Erythroblast (primary cell): Measurements from ENCODE around the gene NID2.

Experiments used
- GATA1 ChIP-seq: IDR thresholded peaks from 2 replicates; pipeline ENCODE4 v1.6.1; 2011; ENCODE audit warnings: low read depth, mild to moderate bottlenecking, control low read depth, low read length, moderate library complexity
- POLR2A ChIP-seq: IDR thresholded peaks from 2 replicates; pipeline ENCODE4 v1.6.1; 2011; ENCODE audit warnings: mild to moderate bottlenecking, low read length

DNA sequence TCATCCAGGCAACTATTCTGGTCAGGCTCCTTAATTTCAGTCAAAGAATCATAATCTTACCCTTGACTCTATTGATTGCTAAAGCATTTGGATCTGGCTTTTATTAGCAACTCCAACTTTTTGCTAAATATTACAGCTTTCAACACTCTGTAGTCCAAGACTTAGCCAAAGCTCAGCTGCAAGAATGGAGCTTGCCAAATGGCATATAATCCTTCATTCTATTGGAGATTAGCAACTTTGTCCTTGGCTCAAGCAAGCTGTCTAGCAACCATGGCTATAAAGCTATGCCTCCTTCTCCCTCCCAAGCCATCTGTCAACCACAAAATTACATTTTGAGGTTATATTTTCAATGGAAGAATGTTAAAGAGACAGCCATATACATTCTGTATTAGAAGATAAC is 23.1 kb upstream of the NID2 start:
- no peak for TF ChIP-seq POLR2A
- no peak for TF ChIP-seq GATA1
